HG03442 (cell line): ENCODE results near the gene CAPZA1.
"Not testable (repeated sequence)": the region's sequence is repeated elsewhere in the genome, so short reads cannot be mapped to it uniquely, and the experiment has no call there.

Experiments
- ATAC-seq: cut with Tn5 transposase; IDR thresholded peaks from one replicate; pipeline ENCODE4 v1.9.1; 2021; ENCODE audit warnings: mild to moderate bottlenecking, moderate library complexity; ENCODE audit not compliant: unreplicated experiment

Gene CAPZA1

GRCh38 chr1:112619518-112620376 is at the start of gene CAPZA1:
CAPZA1 (plus strand) TSS chr1:112619832; CDS start chr1:112619845, 13 bp downstream.
- peak; percentile 84 for ATAC-seq

- no peak for ATAC-seq
These were observed 44.4 kb upstream of the CAPZA1 start for GRCh38 chr1:112575154-112575804.

DNA sequence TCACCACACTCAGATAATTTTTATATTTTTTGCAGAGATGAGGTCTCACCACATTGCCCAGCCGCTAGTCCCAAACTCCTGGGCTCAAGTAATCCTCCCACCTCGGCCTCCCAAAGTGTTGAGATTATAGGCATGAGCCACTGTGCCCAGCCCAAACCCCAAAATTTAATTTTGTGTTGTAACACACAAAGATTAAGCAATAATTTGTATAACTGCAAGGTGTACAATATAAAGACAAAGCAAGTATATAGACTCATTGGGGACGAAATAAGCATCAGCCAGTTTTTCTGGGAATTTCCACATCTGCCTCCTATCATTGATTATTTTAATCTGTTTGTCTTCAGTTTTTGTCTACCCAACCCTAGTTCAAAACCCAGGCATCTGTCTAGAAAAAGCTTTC is 43.4 kb upstream of the CAPZA1 start:
- no peak for ATAC-seq

- ATAC-seq: no peak
These were observed 39.7 kb upstream of the CAPZA1 start for GRCh38 chr1:112579801-112580510.

DNA sequence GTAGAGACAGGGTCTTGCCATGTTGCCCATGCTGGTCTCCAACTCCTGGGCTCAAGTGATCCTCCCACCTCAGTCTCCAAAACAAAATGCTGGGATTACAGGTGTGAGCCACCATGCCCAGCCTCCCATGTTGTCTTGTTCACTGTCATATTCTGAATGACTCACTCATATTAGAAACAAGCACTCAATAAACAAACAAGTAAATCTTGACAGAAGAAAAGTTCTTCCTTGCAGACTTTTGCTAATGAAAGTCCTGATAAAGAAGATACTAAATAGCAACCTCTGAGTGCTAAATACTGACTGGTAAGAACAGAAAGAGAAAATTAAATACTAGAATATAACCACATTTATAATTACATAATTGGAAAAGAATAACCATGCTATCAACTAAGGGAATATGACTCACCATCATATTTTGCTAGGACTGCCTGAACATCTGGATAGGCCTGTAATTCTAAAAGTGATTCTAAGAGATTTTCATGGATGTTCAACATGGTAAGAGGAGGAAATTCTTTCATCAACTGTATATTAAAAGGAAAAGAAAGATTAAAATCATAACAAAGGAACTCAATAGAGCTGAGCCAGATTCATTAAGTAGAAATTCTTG is 37.9 kb upstream of the CAPZA1 start:
- ATAC-seq: no peak

DNA sequence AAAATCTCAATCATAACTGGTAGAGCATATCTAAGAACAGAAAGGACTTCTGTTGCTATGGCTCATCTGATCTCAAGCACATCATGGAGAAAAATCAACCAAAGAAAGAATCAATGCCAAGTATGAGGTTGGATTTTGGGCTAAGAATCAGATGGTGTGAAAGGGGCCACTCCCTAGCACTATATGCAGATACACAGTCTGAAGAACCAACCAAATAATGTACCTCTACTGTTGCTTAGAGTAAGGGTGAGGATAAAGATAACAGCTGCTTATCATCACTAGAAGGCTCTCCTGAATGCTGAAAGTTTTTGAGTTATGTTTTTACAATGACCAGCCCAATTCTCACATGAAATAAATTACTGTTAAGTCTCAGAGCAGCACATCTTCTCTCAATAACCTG is 36.3 kb upstream of the CAPZA1 start:
- no peak for ATAC-seq

DNA sequence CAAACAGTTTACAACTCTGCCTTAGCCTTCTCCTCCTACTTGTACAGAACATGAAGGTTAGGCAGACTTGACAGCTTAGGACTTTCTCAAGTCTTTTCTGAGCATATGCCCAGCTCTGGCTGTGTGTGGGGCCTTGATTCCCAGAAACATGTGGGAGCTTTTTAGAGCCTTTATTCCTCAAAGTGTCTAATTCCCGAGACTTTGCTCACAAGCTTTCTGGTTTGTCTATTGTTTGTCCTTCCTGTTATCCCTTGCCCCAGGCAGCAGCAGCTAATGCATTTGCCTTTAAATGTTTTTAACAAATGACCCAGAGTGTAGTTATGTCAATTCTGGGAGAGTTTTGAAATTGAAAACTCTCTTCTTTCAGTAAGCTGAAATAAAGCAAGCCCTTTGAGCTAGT is 29.9 kb upstream of the CAPZA1 start:
- ATAC-seq: no peak

DNA sequence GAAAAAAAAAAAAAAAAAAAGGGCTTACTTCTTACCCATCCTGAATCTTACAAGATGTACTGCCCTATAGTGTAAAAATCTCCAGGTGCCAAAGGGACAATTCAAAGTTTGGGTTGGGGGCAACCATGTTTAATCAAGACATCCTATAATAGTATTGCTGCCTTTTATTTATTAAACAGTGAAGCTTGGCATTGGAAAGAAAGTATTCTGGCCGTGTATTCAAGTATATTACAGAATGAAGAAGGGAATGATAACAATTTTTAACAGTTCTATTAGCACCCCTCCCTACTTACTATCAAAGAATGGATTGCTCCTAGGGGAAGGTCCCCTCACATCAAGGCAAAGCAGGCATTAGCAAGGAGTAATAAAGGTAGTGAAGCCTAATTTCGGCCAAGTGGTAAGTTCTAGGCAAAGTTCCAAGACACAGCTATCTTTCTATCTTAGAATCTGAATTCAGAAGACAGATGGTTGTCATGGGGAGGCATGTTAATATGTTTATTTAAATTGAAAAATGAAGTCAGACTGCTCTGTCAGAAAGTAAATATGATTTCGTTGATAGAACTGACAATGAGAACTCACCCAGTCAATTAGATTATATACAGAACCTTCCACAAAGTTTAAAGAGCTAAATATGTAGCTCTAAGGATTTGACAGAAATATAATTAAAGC is 25.3 kb upstream of the CAPZA1 start:
- no peak for ATAC-seq

- no peak for ATAC-seq
These were observed 20.2 kb upstream of the CAPZA1 start for GRCh38 chr1:112599477-112599876.

GRCh38 chr1:112603012-112603411 is 16.6 kb upstream of the CAPZA1 start:
- no peak for ATAC-seq

GRCh38 chr1:112603541-112603940 is 16.1 kb upstream of the CAPZA1 start:
- no peak for ATAC-seq

GRCh38 chr1:112605633-112606327 is 13.9 kb upstream of the CAPZA1 start:
- ATAC-seq: no peak

GRCh38 chr1:112614460-112615065 is 5.1 kb upstream of the CAPZA1 start:
- ATAC-seq: no peak

DNA sequence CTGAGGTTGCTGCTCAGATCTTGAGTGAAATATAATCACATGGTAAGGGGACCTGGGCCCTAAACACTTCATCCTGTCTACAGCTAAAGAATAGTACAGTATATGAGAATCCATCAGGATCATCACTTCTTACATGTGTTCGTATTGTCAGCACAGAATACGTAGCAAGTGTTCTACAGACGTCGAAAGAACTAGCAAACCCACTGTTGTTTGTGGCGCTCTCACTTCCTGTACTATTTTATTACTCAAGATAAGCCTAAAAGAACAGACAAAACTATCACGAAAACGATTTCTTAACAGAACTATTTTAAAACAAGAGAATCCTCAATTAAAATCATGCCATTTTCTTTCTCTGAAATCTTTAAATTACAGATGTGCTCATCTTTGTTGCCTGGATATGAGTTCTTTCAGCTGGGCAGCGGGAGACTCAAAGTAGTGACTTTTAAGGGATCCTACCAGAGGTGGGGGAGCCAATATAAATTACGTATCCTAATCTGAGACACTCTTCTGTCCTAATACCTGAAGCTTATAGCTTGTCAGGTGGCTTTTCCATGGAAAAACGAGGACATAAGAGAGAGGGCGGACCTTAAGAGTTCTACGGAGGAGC is 1.4 kb upstream of the CAPZA1 start:
- ATAC-seq: no peak

DNA sequence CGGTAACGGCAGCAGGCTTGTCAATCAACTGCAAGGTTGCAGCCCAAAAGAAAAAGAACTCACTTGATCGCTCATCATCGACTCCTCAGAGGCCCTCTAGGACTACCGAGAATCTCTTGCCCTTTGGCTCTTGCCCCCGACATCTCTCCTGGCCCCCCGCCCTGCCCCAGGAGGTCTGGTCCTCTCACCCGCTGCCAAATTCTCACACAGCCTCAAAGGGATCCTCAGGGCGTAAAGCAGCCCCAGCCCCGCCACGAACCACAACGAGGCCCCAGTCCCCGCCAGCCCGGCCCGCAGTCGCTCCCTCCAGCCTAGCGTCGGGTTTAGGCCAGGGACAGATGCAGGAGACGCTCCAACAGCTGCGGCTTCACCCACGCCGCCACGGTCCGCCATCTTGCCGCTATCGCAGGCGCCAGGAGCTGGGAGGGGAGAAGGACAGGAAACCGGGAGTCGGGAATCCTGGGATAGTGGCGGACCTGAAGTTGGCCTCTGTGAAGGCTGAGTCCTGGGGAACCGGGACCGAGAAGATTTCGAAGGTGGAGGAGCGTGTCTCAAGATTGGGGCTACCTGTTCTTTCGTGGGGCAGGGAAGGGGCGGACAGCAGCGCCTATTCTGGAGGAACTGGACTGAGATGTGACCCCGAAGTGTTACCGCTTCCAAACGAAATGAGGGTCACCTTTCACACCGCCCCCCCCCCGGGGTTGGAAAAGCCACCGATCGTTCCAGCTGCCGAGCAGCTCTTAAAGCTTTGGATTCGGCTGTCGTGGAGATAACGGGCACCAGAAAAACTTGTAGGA is 713 bp upstream of the CAPZA1 start, which contains the start of gene ST7L:
Gene ST7L (minus strand): TSS at position 421 of the 797 bp plus-strand sequence. CDS start 28 bp downstream, at position 393.
- no peak for ATAC-seq

DNA sequence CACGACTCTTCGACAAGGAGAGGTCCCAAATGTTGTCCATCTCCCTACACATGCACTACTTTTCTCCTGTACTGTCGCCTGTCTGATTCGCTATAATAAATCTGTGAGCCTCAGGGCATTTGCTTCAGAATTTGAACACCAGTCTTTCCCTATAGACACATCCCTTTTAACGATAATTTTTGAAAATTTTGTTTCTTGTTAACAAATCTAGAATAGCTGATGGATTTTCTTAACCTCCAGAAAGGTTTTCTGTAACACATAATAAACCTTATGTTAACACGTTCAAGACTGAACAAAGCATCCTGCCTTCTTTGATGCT is 704 bp downstream of the CAPZA1 start:
- no peak for ATAC-seq

- ATAC-seq: not testable (repeated sequence)
These were observed 4.9 kb downstream of the CAPZA1 start for GRCh38 chr1:112624493-112624892.

DNA sequence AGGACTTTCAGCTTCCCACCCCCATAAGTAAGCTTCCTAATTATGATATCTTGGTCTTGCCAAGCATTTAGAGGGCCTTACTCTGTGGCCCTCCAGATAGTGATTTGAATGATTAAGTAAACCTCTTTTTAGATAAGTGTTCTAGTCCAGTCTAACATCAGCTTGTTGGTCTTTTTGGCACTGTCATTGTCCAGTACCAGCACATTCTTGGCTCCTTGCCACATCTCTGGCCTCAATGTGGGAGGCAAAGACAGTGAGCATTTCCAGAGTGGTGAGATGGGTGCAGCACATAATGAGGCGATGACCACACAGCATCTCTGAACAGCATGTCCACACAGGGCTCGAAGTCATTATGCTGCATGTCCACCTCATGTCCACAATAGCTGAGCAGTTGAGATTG is 6.1 kb downstream of the CAPZA1 start:
- no peak for ATAC-seq

- ATAC-seq: no peak
These were observed 6.6 kb downstream of the CAPZA1 start for GRCh38 chr1:112626193-112626592.
